B cell (primary cell): Measurements from ENCODE around the gene ZNF763.

ENCODE experiments used
- CTCF ChIP-seq: fragments of 200-600 bp; IDR thresholded peaks from one replicate; pipeline ENCODE4 v1.8.0; 2022; ENCODE audit warnings: antibody characterized with exemption, mild to moderate bottlenecking
- EZH2 ChIP-seq: IDR thresholded peaks from 2 replicates; pipeline ENCODE4 v1.6.1; 2012; ENCODE audit warnings: borderline replicate concordance, low read depth, mild to moderate bottlenecking, moderate library complexity, low read length; ENCODE audit not compliant: insufficient read depth, poor library complexity, severe bottlenecking

- TF ChIP-seq CTCF = no peak
- no peak for TF ChIP-seq EZH2
These were observed 22.6 kb upstream of the ZNF763 start for GRCh38 chr19:11942008-11942842.
